ENCODE data around the gene DHX35. TPM values are rescaled to one million over a fixed set of nuclear protein-coding genes. Genes with fewer than 3 reads are reported as not detected.

Gene DHX35, protein sequence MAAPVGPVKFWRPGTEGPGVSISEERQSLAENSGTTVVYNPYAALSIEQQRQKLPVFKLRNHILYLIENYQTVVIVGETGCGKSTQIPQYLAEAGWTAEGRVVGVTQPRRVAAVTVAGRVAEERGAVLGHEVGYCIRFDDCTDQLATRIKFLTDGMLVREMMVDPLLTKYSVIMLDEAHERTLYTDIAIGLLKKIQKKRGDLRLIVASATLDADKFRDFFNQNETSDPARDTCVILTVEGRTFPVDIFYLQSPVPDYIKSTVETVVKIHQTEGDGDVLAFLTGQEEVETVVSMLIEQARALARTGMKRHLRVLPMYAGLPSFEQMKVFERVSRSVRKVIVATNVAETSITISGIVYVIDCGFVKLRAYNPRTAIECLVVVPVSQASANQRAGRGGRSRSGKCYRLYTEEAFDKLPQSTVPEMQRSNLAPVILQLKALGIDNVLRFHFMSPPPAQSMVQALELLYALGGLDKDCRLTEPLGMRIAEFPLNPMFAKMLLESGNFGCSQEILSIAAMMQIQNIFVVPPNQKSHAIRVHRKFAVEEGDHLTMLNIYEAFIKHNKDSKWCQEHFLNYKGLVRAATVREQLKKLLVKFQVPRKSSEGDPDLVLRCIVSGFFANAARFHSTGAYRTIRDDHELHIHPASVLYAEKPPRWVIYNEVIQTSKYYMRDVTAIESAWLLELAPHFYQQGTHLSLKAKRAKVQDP
- total RNA-seq (2014; rRNA removed; shearing (Covaris generic)): 12.1 TPM in 2 replicates
- 23.4 and 36.7 TPM in 2 replicates for polyA plus RNA-seq (2014; cell fraction: nucleus; rRNA removed)

DNA sequence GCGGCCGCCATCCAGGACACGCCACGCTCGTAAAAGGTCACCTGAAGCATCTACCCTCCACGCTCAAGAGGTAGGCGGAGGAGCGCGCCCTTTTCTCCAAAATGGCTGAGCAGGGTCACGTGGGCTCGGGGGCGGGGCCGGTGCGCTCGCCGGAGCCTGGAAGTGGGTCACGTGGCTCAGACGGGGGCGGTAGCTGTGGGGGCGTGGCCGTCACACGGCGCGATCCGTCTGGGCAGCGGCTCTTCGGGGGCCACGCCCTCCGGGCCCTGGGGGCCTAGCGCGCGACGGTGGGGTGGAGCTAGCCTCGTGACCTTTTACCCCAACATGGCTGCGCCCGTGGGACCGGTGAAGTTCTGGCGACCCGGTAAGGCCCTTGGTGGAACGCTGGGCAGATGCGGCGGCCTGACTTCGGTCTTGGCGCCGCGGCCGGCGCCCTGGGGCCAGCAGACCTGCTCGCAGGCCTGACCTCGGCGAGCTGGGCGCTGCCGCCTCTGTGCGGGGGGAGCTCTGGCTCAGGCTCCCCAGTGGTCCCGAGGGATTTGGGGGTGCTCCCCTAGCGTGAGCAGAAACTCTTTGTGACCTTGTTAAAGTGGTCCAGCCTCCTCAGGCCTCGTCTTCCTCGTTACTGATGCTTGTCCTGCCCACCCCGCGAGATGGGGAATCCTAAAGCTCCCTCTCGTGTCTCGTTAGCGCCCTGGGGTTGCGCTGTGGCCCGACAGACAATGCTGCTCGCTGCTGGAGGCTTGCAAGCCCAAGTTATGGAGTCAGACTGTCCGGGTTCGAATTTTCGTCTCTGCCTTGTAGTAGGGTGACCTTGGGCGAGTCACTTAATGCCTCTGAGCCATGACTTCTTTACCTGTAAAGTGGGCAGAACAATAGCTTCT is at the start of gene DHX35:
Gene DHX35, plus strand, starts transcription at position 301 of the 884 bp plus-strand sequence. Its CDS starts 24 bp downstream, at position 325.
- peak; percentile 96 for DNase-seq (ENCODE audit: extremely low read depth, low read depth)

DNA sequence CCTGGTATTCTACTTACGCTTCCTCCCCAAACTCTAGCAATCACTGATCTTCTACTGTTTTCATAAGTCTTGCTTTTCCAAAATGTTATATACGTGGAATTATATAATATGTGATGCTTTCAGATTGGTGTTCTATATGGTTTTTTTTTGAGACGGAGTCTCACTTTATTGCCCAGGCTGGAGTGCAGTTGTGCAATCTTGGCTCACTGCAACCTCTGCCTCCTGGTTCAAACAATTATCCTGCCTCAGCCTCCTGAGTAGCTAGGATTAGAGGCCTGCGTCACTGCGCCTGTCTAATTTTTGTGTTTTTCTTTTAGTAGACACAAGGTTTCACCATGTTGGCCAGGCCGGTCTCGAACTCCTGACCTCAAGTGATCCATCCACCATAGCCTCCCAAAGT is 46.8 kb upstream of the DHX35 start:
- DNase-seq (ENCODE audit: extremely low read depth, low read depth): no peak

DNA sequence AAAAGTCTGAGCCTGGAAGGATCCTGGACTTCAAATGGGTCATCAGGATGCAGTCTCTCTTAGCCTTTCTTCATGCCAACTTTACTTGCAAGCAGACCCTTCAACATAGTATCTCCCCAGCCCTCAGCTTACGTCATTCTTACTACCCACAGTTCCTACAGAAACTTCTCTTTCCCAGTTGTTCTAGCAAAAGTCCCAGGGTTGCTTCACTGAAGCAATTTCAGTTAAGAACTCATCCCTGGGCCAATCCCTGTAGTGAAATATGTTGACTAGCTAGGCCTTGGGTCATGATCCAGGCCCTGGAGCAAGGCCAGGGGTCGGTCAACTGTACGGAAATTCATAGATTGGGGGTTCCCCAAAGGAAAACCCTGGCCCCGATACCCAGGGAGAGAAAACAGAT is 44.5 kb upstream of the DHX35 start:
- no peak for DNase-seq (ENCODE audit: extremely low read depth, low read depth)

DNA sequence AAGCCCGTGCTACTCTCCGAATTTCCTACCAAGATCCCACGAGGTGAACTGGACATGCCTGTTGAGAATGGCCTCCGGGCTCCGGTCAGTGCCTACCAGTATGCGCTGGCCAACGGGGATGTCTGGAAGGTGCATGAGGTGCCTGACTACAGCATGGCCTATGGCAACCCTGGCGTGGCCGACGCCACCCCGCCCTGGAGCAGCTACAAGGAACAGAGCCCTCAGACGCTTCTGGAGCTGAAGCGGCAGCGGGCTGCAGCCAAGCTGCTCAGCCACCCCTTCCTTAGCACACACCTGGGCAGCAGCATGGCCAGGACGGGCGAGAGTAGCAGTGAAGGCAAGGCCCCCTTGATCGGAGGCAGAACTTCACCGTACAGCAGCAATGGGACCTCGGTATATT is 44.0 kb upstream of the DHX35 start:
- no peak for DNase-seq (ENCODE audit: extremely low read depth, low read depth)

DNA sequence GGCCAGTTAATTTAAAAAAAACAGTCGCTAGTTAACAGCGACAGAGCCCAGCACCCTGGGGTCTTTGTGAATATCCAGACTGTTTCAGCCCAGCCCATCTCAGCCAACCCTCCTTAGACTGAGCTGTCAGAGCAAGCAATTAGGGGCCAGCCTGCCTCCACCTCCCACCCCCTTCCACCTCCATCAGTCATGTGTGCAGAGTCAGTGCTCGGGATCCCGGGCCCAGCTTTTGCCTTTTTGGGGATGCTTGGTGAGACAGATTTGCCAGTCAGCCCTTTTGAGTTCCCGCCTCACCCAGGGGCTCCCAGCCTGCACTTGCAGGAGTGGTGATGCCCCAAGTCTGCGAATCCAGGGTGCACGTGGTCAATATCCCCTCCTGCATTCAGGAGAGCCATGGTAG is 42.5 kb upstream of the DHX35 start:
- DNase-seq (ENCODE audit: extremely low read depth, low read depth): no peak

DNA sequence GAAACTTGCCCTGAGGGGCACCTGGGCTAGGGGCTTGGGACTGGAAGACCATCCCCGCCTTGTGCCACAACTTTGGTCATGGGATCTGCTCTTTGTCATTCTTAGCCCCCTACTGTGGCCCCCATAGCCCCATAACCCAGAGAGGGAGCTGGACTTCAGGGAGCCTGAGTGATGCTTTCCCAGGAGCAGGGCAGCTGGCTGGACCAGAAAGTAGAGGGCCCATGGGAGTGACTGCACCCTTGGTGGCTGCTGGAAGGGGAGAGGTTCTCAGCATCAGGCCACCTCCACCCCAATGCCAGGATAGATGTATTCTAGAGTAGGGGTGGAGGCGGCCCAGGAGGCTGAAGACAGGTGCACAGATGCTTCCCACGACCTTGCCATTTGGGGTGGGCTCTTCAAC is 41.7 kb upstream of the DHX35 start:
- no peak for DNase-seq (ENCODE audit: extremely low read depth, low read depth)

DNA sequence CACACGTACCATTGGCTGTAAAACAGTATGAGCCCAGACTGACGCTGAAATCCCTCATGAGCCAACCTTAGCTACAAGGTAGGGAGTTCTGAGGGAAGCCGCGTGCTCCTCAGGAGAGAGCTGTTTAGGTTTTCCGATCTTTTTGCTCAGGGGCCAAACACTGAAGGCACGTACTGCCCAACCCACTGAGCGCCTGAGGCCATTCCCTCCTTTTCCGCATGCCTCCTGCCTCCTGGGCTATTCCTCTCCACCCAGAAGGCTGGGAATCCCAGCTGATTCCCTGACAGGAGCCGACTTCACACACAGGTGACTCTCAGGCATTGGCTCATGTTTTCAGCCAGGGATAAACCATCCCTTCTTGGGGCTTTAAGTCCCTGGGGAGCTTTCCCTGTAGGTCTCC is 41.3 kb upstream of the DHX35 start:
- DNase-seq (ENCODE audit: extremely low read depth, low read depth): no peak

DNA sequence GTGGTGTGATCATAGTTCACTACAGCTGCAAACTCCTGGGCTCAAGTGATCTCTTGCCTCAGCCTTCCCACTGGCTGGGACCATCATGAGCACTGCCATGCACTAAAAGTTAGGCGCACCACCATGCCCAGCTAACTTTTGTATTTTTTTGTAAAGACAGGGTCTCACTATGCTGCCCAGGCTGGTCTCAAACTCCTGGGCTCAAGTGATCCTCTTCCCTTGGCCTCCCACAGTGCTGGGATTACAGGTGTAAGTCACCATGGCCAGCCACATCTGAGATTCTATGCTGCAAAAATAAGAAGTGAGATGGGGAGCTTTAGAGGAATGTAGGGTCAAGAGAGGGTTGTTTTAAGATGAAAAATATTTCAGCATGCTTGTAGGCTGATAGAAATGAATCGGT is 37.4 kb upstream of the DHX35 start:
- DNase-seq (ENCODE audit: extremely low read depth, low read depth): no peak

DNA sequence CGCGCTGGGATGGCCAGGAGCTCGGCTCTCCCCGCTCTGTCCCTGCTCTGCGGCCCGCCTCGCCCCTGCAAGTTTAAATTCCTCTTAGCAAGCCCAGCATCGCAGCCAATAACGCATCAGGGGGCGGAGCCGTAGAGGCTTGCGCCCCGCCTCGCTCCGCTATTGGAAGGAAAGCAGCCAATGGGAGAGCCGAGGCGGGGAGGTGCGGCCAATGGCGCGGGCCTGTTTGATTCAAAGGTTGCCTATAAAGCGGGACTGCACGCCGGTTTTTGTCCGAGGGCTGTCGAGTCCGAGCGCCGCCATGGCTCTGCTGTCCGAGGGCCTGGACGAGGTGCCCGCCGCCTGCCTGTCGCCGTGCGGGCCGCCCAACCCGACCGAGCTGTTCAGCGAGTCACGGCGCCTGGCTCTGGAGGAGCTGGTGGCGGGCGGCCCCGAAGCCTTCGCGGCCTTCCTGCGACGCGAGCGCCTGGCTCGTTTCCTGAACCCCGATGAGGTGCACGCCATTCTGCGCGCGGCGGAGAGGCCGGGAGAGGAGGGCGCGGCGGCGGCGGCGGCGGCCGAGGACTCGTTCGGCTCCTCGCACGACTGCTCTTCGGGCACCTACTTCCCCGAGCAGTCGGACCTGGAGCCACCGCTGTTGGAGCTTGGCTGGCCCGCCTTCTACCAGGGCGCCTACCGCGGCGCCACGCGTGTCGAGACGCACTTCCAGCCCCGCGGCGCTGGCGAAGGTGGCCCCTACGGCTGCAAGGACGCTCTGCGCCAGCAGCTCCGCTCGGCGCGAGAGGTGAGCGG is 35.8 kb upstream of the DHX35 start, which contains the start of gene FAM83D:
Gene FAM83D, plus strand, starts transcription at position 276 of the 792 bp plus-strand sequence. Its CDS starts 26 bp downstream, at position 302.
- DNase-seq (ENCODE audit: extremely low read depth, low read depth): peak; percentile 98

DNA sequence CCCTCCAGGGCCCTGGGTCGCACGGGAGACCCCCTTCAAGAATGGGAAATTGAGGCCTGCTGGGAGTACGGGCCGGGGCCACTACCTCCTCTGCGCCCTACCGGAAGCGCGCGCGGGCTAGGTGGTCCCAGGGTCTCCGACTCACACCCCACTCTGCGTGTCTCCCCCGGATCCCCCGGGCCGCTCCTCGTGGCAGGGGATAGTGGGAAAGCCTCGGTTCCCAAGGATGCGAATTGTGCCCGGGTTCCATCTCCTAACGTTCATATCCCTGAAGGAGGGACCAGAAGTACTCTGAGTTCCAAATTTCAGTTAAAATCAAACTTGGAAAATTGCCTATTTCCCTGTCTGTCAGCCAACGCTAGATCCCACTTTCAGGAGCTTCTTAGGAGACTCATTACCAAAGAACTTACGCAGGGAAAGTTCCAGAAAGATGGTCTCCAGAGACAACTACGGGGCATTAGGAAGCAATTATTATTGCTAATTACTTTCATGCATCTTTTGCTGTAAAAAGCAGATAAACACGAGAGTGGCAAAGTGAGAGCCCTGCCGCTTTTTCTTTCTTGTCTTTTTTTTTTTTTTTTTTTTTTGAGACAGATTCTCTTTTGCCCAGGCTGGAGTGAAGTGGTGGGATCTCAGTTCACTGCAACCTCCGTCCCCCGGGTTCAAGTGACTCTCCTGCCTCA is 35.1 kb upstream of the DHX35 start:
- no peak for DNase-seq (ENCODE audit: extremely low read depth, low read depth)

DNA sequence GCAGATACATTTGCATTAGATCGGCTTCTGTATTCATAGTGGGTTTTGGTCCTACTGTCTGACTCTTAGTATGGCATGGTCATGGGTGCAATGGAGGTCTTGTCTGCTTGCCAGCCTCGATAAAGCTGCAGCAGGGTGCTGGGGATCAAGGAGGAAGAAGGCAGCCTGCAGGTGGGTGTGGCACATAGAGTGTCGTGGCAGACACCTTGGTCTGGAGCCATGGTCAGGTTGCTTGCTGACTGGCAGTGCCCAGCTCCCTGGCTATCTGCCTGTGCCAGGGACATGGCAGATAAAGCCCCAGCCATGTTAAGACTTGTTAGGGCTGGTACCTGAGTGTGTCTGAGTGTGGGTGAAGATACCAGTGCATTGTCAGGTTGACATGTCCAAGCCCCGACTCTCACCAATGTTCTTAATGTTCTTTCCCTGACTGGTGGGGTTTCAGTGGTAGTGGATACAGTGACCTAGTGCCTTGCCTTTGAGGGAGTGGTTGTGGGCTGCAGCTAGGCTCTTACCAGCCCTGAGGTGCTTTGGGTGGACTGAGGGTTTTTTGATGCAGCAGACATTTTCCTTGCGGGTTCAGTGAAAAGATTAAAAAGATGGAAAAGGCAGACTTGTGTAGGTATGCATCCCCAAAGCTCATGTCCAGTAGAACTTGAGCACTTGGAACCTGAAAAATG is 34.1 kb upstream of the DHX35 start:
- no peak for DNase-seq (ENCODE audit: extremely low read depth, low read depth)

DNA sequence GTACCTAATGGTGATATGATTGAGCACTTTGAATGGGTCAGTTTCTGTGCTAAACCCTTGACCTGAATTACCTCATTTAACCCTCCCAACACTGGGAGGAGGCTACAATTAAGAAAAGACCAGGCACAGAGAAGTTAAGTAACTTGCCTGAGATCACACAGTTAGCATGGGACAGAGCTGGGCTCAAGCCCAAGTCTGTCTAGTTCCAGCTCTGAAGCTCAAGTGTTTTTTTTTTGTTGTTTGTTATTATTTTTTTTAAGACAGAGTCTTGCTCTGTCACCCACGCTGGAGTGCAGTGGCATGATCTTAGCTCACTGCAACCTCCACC is 31.9 kb upstream of the DHX35 start:
- no peak for DNase-seq (ENCODE audit: extremely low read depth, low read depth)

DNA sequence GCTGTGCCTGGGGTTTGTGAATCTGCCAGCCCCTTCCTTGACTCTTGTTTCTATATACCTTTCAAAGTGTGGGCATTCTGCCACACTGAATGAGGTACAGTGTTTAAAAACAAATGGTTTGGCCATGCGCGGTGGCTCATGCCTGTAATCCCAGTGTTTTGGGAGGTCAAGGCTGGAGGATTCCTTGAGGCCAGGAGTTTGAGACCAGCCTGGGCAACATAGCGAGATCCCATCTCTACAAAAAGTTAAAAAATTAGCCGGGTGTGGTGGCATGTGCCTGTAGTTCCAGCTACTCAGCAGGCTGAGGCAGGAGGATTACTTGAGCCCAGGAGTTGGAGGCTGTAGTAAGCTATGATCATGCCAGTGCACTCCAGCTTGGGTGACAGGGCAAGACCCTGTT is 30.2 kb upstream of the DHX35 start:
- no peak for DNase-seq (ENCODE audit: extremely low read depth, low read depth)

DNA sequence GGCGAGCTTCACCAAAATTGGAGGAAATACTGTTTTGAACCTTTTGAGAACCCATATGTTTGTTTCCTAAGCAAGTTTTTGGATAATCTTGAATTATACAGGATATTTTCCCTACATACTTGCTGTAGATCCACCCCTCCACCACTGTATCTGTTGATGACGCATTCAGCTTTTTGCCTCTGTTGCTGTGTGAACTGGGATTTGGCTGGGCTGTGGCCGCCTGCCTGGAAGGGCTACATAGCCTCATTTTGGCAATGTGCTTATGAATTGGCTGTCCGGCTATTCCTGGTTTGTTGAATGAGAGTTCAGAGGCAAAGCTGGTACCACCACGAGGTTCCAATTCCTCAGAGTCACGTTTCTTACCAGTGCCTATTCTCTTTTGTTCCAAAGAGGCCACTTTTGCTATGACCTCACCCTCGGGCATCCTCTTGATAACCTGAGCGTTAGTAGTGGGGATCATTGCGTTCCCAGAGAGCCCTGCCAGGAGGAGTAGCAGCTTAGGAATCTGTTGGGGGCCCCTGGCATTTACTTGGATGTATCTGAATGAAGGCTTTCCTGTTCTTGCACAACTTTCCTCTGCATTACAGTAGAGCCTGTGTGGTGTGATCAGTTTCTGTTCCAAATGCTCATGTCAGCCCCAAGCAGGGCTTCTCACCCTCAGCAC is 29.6 kb upstream of the DHX35 start:
- DNase-seq (ENCODE audit: extremely low read depth, low read depth): no peak

DNA sequence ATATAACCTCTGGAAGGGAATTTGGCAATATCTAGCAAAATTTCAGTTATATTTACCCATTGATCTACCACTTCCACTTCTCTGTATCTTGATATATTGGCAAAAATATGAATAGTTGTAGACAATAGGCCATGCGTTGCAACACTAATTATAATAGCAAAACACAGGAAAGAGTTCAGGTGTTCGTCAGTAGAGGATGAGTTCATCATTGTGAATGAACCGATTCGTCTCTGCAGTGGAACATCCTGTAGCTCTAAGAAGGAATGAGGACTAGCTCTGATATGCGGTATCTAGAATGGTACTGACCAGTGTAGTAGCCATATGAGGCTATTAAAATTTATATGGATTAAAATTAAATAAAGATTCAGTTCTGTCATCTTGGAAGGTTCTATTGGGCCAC is 27.6 kb upstream of the DHX35 start:
- no peak for DNase-seq (ENCODE audit: extremely low read depth, low read depth)

DNA sequence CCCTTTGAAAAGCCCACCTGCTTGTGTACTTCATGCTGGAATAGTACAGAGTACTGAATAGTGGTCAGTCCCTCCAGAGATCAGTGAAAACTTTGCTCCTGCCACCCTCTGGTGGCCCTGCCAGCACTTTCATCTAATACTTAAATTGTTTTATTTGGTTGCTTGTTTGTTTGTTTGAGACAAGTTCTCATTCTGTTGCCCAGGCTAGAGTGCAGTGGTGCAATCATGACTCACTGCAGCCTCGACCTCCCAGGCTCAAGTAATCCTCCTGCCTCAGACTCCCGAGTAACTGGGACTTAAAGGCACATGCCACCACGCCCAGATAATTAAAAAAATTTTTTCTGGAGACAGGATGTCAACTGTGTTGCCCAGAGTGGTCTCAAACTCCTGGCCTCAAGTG is 26.9 kb upstream of the DHX35 start:
- DNase-seq (ENCODE audit: extremely low read depth, low read depth): peak; percentile 39

DNA sequence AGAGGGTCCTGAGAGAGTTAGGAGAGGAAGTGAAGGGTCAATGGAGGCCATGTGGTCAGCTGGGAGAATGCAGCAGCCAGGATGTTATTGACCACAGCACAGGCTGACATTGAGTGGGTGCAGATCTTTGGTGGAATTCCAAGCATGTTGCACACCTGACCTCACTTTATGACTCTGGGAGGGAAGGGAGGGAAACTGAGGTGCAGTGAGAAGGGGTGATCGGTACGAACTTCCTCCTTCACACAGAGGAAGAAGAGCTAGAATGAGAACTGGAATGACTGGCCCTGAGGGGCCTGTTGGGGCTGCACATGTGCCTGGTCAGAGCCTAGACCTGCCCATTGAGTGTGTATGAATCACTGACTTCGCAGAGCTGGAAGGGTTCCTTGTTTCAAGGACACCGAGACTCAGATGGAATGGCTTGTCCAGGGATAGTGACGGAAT is 26.2 kb upstream of the DHX35 start:
- DNase-seq (ENCODE audit: extremely low read depth, low read depth): no peak

DNA sequence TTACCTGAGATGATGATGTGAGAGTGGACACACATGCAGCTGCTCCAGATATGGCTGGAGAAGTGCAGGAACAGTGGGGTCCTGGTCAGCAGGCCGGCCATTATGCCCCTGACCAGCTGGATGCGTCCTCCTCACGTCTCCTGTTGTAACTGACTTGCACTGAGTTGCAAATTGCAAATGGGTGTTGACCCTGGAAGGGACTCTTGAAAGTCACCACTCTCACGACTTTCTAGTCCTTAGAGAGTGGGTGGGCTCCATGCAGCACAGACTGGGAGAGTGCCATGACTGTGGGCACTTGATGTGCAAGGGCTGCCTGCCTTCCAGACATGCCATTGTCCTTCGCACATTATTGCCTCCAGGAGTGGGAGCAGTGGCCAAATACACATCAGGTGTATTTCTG is 25.1 kb upstream of the DHX35 start:
- DNase-seq (ENCODE audit: extremely low read depth, low read depth): no peak
